Progenitor cell of endocrine pancreas (in vitro differentiated cells): ENCODE measurements around the gene C20orf96. TPM values are rescaled to one million over a fixed set of nuclear protein-coding genes. Genes with fewer than 3 reads are reported as not detected.

Experiments
- DNase-seq: peaks from one replicate; pipeline ENCODE4 v3.0.0; 2021; ENCODE audit warnings: low spot score; ENCODE audit not compliant: unreplicated experiment
- H3K27ac Mint-ChIP-seq: 2 replicates; pipeline ENCODE4 v1.8.0; 2021; ENCODE audit warnings: mild to moderate bottlenecking, moderate library complexity, mixed read lengths
- H3K27me3 Mint-ChIP-seq: 2 replicates; pipeline ENCODE4 v1.8.0; 2021; ENCODE audit warnings: mixed read lengths
- H3K36me3 Mint-ChIP-seq: 2 replicates; pipeline ENCODE4 v1.8.0; 2022; ENCODE audit warnings: mixed read lengths; ENCODE audit not compliant: insufficient read depth
- H3K4me1 Mint-ChIP-seq: 2 replicates; pipeline ENCODE4 v1.8.0; 2021; ENCODE audit warnings: low read depth, mixed read lengths
- H3K4me3 Mint-ChIP-seq: 2 replicates; pipeline ENCODE4 v1.8.0; 2021; ENCODE audit warnings: low read depth, mild to moderate bottlenecking, moderate library complexity, mixed read lengths
- H3K9me3 Mint-ChIP-seq: 2 replicates; pipeline ENCODE4 v1.8.0; 2021; ENCODE audit warnings: low read depth, mixed read lengths
- total RNA-seq: library from RNA; stranded (reverse); gene quantifications from 2 replicates; pipeline ENCODE4 v1.2.1, GENCODE V29; 2021
- TF ChIP-seq, protein P1 (sequence below): fragments of 200-600 bp; sonication (generic); IDR thresholded peaks from one replicate; pipeline ENCODE4 v1.5.0; 2021; ENCODE audit warnings: antibody characterized with exemption, mild to moderate bottlenecking; ENCODE audit not compliant: unreplicated experiment

Gene C20orf96
- total RNA-seq, 1 donor from 2014 or later: 69.9 TPM

DNA sequence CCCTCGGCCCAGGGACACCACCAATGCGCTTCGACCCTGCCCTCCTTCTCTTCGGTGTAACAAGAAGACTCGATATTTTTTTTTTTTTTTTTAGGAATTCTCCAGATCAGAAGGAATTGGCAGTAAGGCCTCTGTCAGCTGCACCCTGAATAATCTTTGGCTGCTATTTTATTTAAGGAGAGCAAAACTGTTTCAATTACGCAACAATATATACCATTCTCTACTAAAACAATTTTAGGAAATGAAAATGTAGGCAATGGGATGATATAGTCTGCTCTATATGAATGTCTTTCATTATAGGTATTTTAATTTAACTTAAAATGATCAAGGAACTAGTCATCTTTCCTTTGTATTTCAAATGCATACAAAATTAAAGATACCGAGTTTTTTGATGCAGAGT lies 20.1 kb upstream of the C20orf96 start:
- no peaks in the 10 kb centered on the region for H3K9me3 Mint-ChIP-seq
- H3K27ac Mint-ChIP-seq: peak overlapping the region; percentile 92
- no peaks in the 10 kb centered on the region for H3K27me3 Mint-ChIP-seq
- peak overlapping the region; percentile 72 for H3K4me3 Mint-ChIP-seq
- TF ChIP-seq, protein P1, sequence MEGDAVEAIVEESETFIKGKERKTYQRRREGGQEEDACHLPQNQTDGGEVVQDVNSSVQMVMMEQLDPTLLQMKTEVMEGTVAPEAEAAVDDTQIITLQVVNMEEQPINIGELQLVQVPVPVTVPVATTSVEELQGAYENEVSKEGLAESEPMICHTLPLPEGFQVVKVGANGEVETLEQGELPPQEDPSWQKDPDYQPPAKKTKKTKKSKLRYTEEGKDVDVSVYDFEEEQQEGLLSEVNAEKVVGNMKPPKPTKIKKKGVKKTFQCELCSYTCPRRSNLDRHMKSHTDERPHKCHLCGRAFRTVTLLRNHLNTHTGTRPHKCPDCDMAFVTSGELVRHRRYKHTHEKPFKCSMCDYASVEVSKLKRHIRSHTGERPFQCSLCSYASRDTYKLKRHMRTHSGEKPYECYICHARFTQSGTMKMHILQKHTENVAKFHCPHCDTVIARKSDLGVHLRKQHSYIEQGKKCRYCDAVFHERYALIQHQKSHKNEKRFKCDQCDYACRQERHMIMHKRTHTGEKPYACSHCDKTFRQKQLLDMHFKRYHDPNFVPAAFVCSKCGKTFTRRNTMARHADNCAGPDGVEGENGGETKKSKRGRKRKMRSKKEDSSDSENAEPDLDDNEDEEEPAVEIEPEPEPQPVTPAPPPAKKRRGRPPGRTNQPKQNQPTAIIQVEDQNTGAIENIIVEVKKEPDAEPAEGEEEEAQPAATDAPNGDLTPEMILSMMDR: no peak
- no peak for DNase-seq
- no peaks in the 10 kb centered on the region for H3K36me3 Mint-ChIP-seq
- peaks cover 5% of the 10 kb centered on the region for H3K4me1 Mint-ChIP-seq

DNA sequence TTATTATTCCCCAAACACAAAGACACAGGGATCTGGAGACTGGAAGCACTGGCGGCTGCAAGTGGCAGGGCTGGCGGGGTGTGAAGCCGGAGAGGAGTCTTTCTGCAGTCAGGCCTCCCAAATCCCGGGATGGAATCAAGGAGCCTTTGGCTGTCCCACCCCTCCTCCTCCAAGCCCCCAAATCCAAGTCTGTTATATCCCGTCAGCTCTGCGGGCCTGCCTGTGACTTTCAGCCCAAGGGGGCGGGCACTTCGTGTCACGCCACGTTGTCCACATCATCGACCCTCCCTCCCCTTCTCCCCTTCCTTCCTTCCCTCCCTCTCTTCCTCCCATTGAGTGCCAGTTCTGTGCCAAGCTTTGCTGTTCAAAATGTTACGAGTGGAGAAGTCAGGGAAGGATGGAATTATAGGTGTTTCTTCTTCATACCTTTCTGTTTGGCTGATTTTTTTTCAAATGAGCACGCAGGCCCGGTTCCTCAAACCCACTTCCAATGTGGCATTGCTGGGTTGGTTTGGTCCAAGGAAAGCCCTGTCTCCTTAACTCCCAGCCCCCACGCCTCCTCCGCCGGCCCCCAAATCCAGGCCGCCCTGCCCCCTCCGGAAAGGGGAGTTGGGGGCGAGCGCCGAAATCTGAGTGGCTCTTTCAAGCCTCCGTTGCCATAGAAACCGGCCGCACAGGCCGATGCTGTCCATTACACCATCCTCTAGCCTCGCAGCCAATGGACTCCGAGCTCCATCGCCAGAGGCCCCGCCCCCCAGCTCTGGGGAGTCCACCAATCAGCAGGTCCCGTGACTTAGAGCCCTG lies 19.5 kb upstream of the C20orf96 start:
- no peaks in the 10 kb centered on the region for H3K36me3 Mint-ChIP-seq
- TF ChIP-seq, protein P1: no peak
- H3K27me3 Mint-ChIP-seq: no peaks in the 10 kb centered on the region
- H3K4me1 Mint-ChIP-seq: peaks cover 5% of the 10 kb centered on the region
- DNase-seq: peak; percentile 96
- no peaks in the 10 kb centered on the region for H3K9me3 Mint-ChIP-seq
- peak overlapping the region; percentile 92 for H3K27ac Mint-ChIP-seq
- peak overlapping the region; percentile 72 for H3K4me3 Mint-ChIP-seq

DNA sequence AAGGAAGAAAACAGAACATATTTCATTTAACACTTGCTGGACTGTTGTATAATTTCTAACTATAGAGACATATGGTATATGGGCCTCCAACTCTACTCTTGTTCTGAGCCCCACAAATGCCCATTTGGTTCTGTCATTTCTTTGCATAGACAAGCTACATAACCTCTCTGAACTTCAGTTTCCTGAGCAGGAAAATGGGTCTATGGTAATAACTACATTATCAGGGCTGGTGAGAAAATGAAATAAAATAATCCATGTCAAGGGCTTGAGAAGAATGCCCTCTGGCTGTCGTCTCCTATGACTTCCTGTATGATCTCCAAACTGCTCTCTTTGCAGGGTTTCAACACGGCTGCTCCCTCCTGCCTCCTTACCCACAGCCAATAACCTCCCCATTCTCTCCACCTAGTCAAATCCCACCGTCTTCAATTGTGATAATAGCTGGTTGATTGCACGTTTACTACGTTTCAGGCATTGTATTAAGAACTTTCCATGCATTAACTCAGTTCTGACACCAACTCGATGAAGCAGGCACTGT lies 18.8 kb upstream of the C20orf96 start:
- Mint-ChIP-seq H3K4me1 (peaks cover 5% of the 10 kb centered on the region), H3K27me3 (no peaks in the 10 kb centered on the region), H3K4me3 (peak overlapping the region; percentile 72), H3K9me3 (no peaks in the 10 kb centered on the region), H3K36me3 (no peaks in the 10 kb centered on the region), H3K27ac (peak overlapping the region; percentile 92)
- TF ChIP-seq, protein P1: no peak
- no peak for DNase-seq

DNA sequence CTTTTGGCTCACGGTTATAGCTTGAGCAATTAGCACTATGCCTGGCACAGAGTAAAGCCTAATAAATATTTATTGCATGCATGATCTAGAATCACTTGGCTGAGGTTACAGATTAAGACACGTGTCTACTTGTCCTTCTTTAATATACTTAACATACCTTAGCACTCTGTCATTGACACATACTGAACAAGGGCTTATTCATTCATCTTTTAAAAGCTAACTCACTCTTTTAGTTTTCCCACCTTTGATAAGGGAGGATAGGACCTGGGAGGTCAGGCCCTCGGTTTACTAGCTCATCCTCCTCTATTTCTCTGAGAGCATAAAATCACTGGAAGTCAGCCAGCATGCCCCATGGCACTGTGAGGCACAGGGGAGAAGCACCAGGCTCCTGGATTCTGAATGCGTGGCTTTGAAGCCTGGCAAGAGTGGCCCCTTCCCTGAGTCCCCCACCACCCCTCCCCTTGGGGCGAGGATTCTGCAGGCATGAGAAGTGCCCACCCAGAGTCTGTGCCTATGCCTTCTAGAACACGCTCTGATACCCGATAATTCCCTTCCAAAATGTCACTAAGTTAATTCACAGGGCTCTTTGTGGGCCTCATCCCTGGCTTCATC lies 18.0 kb upstream of the C20orf96 start:
- no peaks in the 10 kb centered on the region for H3K36me3 Mint-ChIP-seq
- peak overlapping the region; percentile 72 for H3K4me3 Mint-ChIP-seq
- no peak overlapping the region for H3K27ac Mint-ChIP-seq
- H3K27me3 Mint-ChIP-seq: no peaks in the 10 kb centered on the region
- no peaks in the 10 kb centered on the region for H3K9me3 Mint-ChIP-seq
- TF ChIP-seq, protein P1: no peak
- H3K4me1 Mint-ChIP-seq: peaks cover 5% of the 10 kb centered on the region
- no peak for DNase-seq

DNA sequence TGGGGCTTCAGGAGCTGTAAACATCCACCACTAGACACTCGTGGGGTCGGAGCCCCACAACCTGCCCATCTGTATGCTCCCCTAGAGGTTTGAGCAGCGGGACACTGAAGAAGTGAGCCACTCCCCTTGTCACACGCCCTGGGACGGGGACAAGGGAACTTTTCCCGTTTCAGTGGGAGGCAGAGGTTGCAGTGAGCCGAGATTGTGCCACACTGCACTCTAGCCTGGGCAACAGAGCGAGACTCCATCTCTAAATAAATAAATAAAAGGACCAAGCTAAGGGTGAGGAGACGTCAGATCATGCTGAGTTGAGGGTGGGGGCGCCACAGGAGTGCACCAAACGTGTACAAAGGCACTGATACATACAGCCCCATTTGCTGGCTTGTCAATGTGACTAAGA lies 15.2 kb upstream of the C20orf96 start:
- Mint-ChIP-seq H3K9me3 (no peaks in the 10 kb centered on the region), H3K27ac (no peak overlapping the region), H3K27me3 (no peaks in the 10 kb centered on the region), H3K36me3 (peaks cover 1% of the 10 kb centered on the region), H3K4me1 (peaks cover 11% of the 10 kb centered on the region), H3K4me3 (no peak overlapping the region)
- no peak for DNase-seq
- TF ChIP-seq, protein P1: no peak
